Measurements from ENCODE around the gene CROT. TPM values are rescaled to one million over a fixed set of nuclear protein-coding genes. Genes with fewer than 3 reads are reported as not detected.
A peak's percentile ranks its signal among the peaks of the same experiment; 100 is the strongest.

Gene CROT
- total RNA-seq, 1 donor from 2014 or later: 53.4 TPM

- Histone ChIP-seq H4K20me1 (ENCODE audit: low read depth) (no peaks in the 10 kb centered on the region), H3K4me1 (no peaks in the 10 kb centered on the region), H3K9me3 (ENCODE audit: low read depth) (peaks cover 34% of the 10 kb centered on the region), H3K27ac (no peak overlapping the region), H3F3A (ENCODE audit: low read depth) (no peaks in the 10 kb centered on the region), H3K27me3 (no peaks in the 10 kb centered on the region), H3K4me2 (no peak overlapping the region), H3K36me3 (peaks cover 49% of the 10 kb centered on the region), H3K4me3 (no peak overlapping the region), H2AFZ (replicated peaks) (no peak overlapping the region), H3K79me2 (ENCODE audit: low read depth) (no peaks in the 10 kb centered on the region), H3K9ac (no peak overlapping the region)
- peaks cover 53% of the 10 kb centered on the region for H3K9me3 Mint-ChIP-seq
- DNase-seq (ENCODE audit: low spot score): peak; percentile 36
- peaks cover 2% of the 10 kb centered on the region for H3K27me3 Mint-ChIP-seq (ENCODE audit: insufficient read depth, low read depth)
- no peak overlapping the region for H3K4me3 Mint-ChIP-seq
- H3K4me1 Mint-ChIP-seq: no peaks in the 10 kb centered on the region
- no peak overlapping the region for H3K27ac Mint-ChIP-seq
- no peak for TF ChIP-seq CTCF (IDR thresholded peaks at IDR 0.05)
- no peak for TF ChIP-seq EZH2phosphoT487 (IDR thresholded peaks at IDR 0.05)
- no peak for TF ChIP-seq EZH2 (IDR thresholded peaks at IDR 0.05)
- peaks cover 57% of the 10 kb centered on the region for H3K36me3 Mint-ChIP-seq
Measured at GRCh38 chr7:87354749-87355148, 9.3 kb downstream of the CROT start.

- no peak for TF ChIP-seq CTCF (IDR thresholded peaks at IDR 0.05)
- TF ChIP-seq EZH2 (IDR thresholded peaks at IDR 0.05): no peak
- TF ChIP-seq EZH2phosphoT487 (IDR thresholded peaks at IDR 0.05): no peak
- H2AFZ ChIP-seq (replicated peaks): no peak overlapping the region
- peaks cover 41% of the 10 kb centered on the region for H3K36me3 ChIP-seq
- H3K4me2 ChIP-seq: no peak overlapping the region
- DNase-seq (ENCODE audit: low spot score): no peak
- Mint-ChIP-seq H3K27ac (no peak overlapping the region), H3K4me3 (no peak overlapping the region), H3K9me3 (peaks cover 48% of the 10 kb centered on the region), H3K4me1 (no peaks in the 10 kb centered on the region), H3K36me3 (peaks cover 54% of the 10 kb centered on the region), H3K27me3 (ENCODE audit: insufficient read depth, low read depth) (peaks cover 2% of the 10 kb centered on the region)
- H3K27ac ChIP-seq: no peak overlapping the region
- no peaks in the 10 kb centered on the region for H3F3A ChIP-seq (ENCODE audit: low read depth)
- H3K4me1 ChIP-seq: no peaks in the 10 kb centered on the region
- H3K4me3 ChIP-seq: no peak overlapping the region
- H3K79me2 ChIP-seq (ENCODE audit: low read depth): no peaks in the 10 kb centered on the region
- no peaks in the 10 kb centered on the region for H3K27me3 ChIP-seq
- H3K9ac ChIP-seq: no peak overlapping the region
- peaks cover 34% of the 10 kb centered on the region for H3K9me3 ChIP-seq (ENCODE audit: low read depth)
- no peaks in the 10 kb centered on the region for H4K20me1 ChIP-seq (ENCODE audit: low read depth)
Measured at GRCh38 chr7:87356448-87356847, 11.0 kb downstream of the CROT start.

GRCh38 chr7:87359366-87359765, 13.9 kb downstream of the CROT start:
- H3K79me2 ChIP-seq (ENCODE audit: low read depth): no peaks in the 10 kb centered on the region
- H3K27me3 ChIP-seq: no peaks in the 10 kb centered on the region
- no peak overlapping the region for H3K4me3 Mint-ChIP-seq
- no peaks in the 10 kb centered on the region for H4K20me1 ChIP-seq (ENCODE audit: low read depth)
- H3K4me2 ChIP-seq: no peak overlapping the region
- H3F3A ChIP-seq (ENCODE audit: low read depth): peaks cover 4% of the 10 kb centered on the region
- peaks cover 2% of the 10 kb centered on the region for H3K27me3 Mint-ChIP-seq (ENCODE audit: insufficient read depth, low read depth)
- no peak overlapping the region for H3K9ac ChIP-seq
- H3K4me1 Mint-ChIP-seq: no peaks in the 10 kb centered on the region
- TF ChIP-seq EZH2phosphoT487 (IDR thresholded peaks at IDR 0.05): no peak
- no peak for TF ChIP-seq CTCF (IDR thresholded peaks at IDR 0.05)
- TF ChIP-seq EZH2 (IDR thresholded peaks at IDR 0.05): no peak
- no peak overlapping the region for H3K27ac Mint-ChIP-seq
- H3K4me1 ChIP-seq: peaks cover 7% of the 10 kb centered on the region
- no peak overlapping the region for H2AFZ ChIP-seq (replicated peaks)
- H3K27ac ChIP-seq: no peak overlapping the region
- no peak overlapping the region for H3K4me3 ChIP-seq
- peaks cover 41% of the 10 kb centered on the region for H3K36me3 Mint-ChIP-seq
- peaks cover 21% of the 10 kb centered on the region for H3K36me3 ChIP-seq
- peaks cover 17% of the 10 kb centered on the region for H3K9me3 ChIP-seq (ENCODE audit: low read depth)
- DNase-seq (ENCODE audit: low spot score): no peak
- peaks cover 32% of the 10 kb centered on the region for H3K9me3 Mint-ChIP-seq

Measured in neural progenitor cell (in vitro differentiated cells).